GM13977 (cell line): Measurements from ENCODE around the gene MAOA.
"Not testable (repeated sequence)": the region's sequence is repeated elsewhere in the genome, so short reads cannot be mapped to it uniquely, and the experiment has no call there.

Experiments
- DNase-seq: peaks from one replicate; pipeline ENCODE4 v3.0.0; 2012; ENCODE audit warnings: low spot score
- CTCF ChIP-seq: IDR thresholded peaks from 2 replicates; pipeline ENCODE4 v1.5.1; 2012; ENCODE audit warnings: mild to moderate bottlenecking, control low read depth; ENCODE audit not compliant: insufficient read depth; ENCODE audit errors: extremely low read depth, missing control alignments
- in situ Hi-C: fragments of 300-500 bp; cut with MboI; formaldehyde crosslinking; loops from one replicate; pipeline ENCODE4 v1.12.0; 2022; ENCODE audit warnings: low sequenced_read_pairs, low pct_unique_long_range_greater_than_20kb, mixed read lengths, inconsistent platforms; ENCODE audit not compliant: unreplicated experiment

MAOA gene

DNA sequence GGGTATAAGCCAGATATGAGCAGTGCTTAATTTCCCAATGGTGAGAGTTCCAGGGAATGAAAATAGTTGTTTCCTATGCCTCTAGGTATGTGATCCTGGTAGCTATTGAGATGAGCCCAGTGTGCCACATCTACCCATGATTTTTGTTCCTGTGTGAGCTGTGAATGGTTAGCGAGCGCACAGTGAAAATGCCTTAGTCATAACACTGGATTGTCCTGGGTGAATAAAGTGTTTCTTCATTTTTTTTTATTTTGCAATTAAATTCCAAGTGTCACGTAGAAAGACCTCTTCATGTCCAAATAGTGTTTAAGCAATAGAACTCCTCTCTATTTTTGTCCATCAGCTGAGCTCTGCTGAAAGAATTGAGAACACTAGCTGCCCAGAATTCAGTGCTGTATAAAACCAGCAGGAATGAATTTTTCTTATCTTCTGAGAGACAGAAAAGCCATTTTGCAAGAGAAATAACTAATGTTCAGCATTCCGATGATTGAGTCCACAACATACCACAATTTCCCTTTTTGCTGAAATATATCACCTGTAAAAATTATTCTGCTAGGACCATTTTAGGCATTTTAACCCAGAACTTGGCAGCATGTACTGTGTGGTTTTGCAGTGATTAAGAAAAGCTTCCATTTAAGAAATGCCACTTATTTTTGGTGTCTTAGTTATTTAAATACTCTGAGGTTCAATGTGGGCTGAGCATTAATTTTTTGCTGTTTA, 5.6 kb downstream of the MAOA start:
- in situ Hi-C loops, result no loop called here
- no peak for DNase-seq
- TF ChIP-seq CTCF, result no peak

DNA sequence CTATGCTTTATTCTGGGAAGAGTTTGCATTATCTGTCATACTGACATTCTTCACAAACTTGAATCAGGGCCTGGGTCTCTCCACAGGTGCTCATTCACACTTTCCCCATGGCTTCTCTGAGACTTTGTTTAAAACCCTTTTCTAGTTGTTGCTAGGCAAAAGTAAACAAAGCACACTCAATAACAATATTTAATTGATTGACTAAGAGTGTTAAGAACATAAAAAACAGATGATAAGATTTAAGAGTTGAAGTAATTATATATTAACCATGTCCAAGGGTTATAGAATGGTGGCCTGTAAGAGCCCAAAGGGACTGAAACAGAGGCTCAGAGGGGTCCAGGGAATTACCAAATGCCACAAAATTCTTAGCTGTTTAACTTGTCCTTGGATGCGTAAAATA, 7.1 kb downstream of the MAOA start:
- TF ChIP-seq CTCF, result no peak
- in situ Hi-C loops, result no loop called here
- DNase-seq, result no peak

DNA sequence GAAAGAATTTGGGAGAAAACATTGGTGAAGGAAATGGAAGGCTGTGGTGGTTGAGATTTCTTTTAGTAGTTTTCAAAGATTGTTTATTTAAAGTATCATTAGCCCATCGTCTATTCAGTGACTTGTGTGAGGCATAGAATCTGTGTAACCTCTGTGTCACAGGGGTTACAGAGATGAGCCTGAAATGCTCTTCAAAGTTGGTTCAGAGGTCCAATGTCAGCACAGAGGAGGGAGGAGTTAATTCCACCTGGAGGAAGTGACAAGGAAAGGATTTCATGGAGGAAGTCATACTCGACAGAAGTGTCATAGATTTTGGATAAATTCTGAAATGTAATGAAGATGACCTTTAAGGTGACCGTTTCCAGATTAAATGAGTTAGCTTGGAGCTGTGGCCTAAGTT, 8.2 kb downstream of the MAOA start:
- TF ChIP-seq CTCF, result no peak

DNA sequence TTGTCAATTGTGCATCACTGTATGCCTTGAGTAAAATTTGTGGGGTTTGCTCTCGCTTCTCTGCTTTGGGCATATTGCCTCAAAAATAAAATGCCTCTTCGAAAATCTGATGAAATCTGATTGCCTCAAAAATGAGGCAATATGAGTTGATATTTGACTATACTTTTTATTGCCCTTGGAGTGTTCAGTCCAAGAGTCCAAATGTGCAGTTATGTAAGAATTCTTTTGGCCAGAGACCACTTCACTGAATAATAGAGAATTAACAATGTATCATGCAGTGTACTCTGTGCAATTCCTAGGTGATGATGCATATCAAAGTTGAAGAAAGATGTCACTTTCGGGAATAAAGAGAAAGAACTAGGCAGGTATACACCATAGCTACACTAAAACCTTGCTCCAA, 8.6 kb downstream of the MAOA start:
- in situ Hi-C loops, result no loop called here
- TF ChIP-seq CTCF, result no peak
- DNase-seq, result no peak

More for the DNA sequence above, 8.2 kb downstream of the MAOA start:
- in situ Hi-C loops, result no loop called here
- DNase-seq, result no peak

DNA sequence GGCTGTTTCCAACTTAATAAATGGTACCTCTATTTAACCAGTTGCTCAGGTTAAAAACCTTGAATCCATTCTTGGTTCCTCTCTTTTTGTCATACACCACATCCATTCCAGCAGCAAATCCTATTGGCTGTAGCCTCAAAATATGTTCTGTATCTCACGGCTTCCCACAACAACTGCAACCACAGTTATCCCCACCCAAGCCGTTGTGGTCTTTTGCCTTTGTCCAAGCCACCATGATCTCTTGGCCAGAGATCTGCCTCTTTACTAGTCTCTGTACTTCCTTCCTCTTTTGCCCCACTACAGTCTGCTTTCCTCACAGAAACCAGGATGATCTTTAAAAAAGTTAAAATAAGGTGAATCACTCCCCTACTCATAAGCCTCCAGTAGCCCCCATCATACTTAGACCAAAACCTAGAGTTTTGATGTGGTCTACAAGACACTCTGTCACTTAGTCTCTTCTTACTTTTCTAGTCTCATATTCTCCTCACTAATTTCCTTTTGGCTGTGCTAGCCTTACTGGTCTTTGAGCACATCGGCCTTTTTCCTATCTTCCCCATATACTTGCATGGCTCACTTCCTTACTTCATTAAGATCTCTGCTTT, 10.3 kb downstream of the MAOA start:
- no peak for TF ChIP-seq CTCF
- DNase-seq, result no peak
- in situ Hi-C loops, result no loop called here

DNA sequence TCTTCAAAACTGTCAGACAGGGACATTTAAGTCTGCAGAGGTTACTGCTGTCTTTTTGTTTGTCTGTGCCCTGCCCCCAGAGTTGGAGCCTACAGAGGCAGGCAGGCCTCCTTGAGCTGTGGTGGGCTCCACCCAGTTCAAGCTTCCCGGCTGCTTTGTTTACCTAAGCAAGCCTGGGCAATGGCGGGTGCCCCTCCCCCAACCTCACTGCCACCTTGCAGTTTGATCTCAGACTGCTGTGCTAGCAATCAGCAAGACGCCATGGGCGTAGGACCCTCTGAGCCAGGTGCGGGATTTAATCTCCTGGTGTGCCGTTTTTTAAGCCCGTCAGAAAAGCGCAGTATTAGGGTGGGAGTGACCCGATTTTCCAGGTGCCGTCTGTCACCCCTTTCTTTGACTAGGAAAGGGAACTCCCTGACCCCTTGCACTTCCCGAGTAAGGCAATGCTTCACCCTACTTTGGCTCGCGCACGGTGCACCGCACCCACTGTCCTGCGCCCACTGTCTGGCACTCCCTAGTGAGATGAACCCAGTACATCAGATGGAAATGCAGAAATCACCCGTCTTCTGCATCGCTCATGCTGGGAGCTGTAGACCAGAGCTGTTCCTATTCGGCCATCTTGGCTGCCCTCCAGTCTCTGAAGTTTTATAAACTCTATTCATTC, 20.0 kb downstream of the MAOA start:
- in situ Hi-C loops, DNase-seq: not testable (repeated sequence)

DNA sequence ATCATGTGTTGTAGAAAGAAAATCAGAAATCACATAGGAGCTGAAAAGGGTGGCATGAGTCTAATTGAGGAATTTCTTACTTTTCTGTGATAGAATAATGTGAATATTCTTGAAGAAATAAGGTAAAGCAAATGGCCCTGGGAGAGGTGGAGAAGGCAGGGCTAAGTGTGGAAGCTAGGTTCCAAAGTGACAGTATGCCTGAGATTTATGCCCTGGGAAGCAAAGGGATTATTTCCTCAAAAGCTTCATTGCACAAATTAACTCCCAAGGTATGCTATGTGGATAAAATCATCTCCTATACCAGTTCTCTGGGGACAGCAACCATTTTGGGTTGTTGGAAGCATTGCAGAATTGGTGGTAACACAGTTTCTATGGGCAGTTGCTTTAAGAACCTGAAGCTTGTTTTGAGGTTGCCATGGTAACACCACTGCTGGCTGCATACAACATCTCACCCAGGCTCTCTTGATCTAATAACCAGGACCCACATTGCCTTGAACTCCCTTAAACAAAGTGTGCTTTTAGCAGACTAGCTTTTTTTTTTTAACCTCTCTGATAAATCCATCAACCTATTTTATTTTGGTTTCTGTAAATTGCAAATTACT, 21.0 kb downstream of the MAOA start:
- no peak for DNase-seq
- in situ Hi-C loops, result no loop called here
- no peak for TF ChIP-seq CTCF
